ENCODE measurements around the gene LRIG1. TPM values are rescaled to one million over a fixed set of nuclear protein-coding genes. Genes with fewer than 3 reads are reported as not detected.

The LRIG1 gene
- total RNA-seq, 4 donors from 2014 or later = 48.6 to 58.6 (median 52.5) TPM

DNA sequence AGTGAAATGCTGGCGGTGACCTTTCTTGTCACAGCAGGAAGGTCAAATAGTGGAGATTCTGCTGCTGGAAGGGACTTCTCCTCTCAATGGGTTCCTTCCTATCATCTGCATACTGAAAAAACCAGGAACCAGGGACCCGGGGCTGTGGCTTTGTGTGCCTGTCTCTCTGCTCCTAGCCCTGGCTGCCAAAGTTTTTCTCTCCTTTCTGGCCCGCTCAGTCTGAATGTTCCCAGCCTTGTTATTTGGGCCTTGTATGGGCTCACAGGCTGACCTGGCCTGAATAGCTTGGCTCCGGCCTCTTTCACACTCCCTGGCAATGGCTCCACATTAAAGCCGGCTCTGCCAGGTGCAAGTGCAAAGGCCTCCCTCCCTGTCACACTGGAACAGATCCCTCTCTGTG lies 94.7 kb downstream of the LRIG1 start:
- H3K9me3 ChIP-seq = no peaks in the 10 kb centered on the region
- no peak for DNase-seq (ENCODE audit: low spot score in 2 of 2)
- WGBS, 2 donors = 58 to 65% methylated on average over 5 of the region's 5 CpGs
- peaks cover 0 to 78% (median 28%) of the 10 kb centered on the region in 4 donors for H3K4me1 ChIP-seq
- TF ChIP-seq, protein P1, sequence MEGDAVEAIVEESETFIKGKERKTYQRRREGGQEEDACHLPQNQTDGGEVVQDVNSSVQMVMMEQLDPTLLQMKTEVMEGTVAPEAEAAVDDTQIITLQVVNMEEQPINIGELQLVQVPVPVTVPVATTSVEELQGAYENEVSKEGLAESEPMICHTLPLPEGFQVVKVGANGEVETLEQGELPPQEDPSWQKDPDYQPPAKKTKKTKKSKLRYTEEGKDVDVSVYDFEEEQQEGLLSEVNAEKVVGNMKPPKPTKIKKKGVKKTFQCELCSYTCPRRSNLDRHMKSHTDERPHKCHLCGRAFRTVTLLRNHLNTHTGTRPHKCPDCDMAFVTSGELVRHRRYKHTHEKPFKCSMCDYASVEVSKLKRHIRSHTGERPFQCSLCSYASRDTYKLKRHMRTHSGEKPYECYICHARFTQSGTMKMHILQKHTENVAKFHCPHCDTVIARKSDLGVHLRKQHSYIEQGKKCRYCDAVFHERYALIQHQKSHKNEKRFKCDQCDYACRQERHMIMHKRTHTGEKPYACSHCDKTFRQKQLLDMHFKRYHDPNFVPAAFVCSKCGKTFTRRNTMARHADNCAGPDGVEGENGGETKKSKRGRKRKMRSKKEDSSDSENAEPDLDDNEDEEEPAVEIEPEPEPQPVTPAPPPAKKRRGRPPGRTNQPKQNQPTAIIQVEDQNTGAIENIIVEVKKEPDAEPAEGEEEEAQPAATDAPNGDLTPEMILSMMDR (IDR thresholded peaks at IDR 0.05) = no peak
- TF ChIP-seq EP300 (IDR thresholded peaks at IDR 0.05) = no peak
- no peak for TF ChIP-seq POLR2A (IDR thresholded peaks at IDR 0.05)
- peaks cover 0 to 56% (median 5%) of the 10 kb centered on the region in 3 donors for H3K36me3 ChIP-seq
- no peak overlapping the region for H3K4me3 ChIP-seq
- no peaks in the 10 kb centered on the region for H3K27me3 ChIP-seq
- peak overlapping the region in 1 of 4 donors; percentile 58 for H3K27ac ChIP-seq

DNA sequence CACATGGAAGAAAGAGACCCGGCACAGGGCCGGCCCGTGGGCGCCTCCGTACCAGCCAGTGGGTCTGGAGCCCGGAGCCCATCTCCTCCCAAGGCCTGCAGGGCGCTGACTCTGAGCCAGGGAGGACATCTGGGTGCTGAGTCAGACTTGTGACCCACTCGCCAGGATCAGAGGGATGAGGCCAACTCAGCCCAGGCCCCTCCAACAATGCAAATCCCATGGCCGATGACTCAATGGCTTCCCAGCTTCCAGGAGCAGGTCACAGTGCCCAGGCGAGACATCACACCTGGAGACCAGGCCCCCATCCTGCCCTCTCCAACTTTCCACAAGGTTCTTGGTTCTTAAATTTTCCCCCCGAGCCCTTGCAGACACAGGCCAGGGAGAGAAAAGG lies 95.1 kb downstream of the LRIG1 start:
- Histone ChIP-seq H3K4me1 (peaks cover 0 to 83% (median 30%) of the 10 kb centered on the region in 4 donors), H3K27me3 (no peaks in the 10 kb centered on the region), H3K36me3 (peaks cover 0 to 51% (median 5%) of the 10 kb centered on the region in 3 donors), H3K27ac (peak overlapping the region in 1 of 4 donors; percentile 58), H3K9me3 (no peaks in the 10 kb centered on the region), H3K4me3 (no peak overlapping the region)
- no peak for DNase-seq (ENCODE audit: low spot score in 2 of 2)
- TF ChIP-seq POLR2A (IDR thresholded peaks at IDR 0.05) (no peak), EP300 (IDR thresholded peaks at IDR 0.05) (no peak)
- TF ChIP-seq, protein P1 (IDR thresholded peaks at IDR 0.05) = no peak
- WGBS, 2 donors = 83 to 84% methylated on average over 9 to 11 of the region's 11 CpGs

DNA sequence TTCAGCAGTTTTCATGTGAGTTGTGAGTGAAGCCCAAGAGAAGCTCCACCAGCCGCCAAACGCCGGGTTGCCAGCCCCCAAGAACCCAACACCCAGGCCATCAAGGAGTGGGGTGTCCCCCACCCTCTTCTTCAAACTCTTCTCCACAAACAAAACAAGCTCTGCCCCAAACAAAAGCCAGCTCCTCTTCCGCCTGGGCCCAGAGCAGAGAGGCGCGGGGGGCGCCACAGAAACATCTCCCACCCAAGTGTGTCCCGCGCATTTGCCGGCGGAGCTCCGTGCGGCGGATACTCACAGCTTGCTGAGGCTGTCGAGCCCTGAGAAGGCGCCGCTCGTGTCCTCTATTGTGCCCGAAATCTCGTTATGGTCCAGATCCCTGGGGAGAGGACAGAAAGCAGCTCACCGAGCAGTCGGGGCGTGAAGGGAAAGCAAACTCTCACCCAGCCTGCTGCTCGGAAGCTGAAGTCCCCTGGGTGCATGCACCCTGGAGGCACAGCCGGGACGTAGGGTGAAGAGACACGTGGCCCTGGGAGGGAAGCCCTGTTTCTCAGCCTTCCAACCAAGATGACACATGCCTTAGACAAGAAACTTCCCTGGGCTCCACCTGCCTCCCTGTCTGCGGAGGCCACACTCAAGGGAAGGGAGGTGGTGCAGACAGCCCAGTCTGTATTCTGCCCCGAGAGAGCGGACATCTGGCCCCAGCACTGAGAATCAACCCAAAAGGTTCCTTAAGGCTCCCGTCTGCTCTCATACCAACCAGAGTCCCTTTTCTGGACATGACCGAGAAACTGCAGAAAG lies 95.7 kb downstream of the LRIG1 start:
- no peaks in the 10 kb centered on the region for H3K27me3 ChIP-seq
- H3K4me3 ChIP-seq = no peak overlapping the region
- no peaks in the 10 kb centered on the region for H3K9me3 ChIP-seq
- TF ChIP-seq POLR2A (IDR thresholded peaks at IDR 0.05) (no peak), EP300 (IDR thresholded peaks at IDR 0.05) (no peak)
- TF ChIP-seq, protein P1 (IDR thresholded peaks at IDR 0.05) = no peak
- peaks cover 0 to 45% (median 3%) of the 10 kb centered on the region in 3 donors for H3K36me3 ChIP-seq
- no peak for DNase-seq (ENCODE audit: low spot score in 2 of 2)
- H3K4me1 ChIP-seq = peaks cover 0 to 89% (median 35%) of the 10 kb centered on the region in 4 donors
- WGBS, 2 donors = 91 to 93% methylated on average over 24 to 32 of the region's 32 CpGs
- no peak overlapping the region for H3K27ac ChIP-seq

DNA sequence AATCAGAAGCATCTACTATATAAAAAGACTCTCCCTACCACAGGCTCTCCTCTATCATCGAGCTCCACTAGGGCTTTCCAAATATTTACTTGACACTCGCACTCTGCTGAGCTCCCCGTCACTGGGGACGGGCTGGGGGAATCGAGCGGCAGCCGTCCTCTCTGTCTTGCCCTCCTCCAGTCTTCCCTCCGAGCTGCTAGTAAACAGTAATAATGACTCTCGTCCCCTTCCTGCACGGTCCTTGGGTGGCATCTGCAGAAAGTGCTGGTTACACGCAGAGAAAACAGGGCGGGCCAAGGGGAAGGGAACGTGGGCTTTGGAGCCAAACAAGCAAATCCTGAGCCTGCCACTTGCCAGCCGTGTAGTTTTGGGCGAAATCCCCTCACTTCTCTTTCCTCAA lies 96.6 kb downstream of the LRIG1 start:
- TF ChIP-seq POLR2A (IDR thresholded peaks at IDR 0.05) (no peak), EP300 (IDR thresholded peaks at IDR 0.05) (no peak)
- TF ChIP-seq, protein P1 (IDR thresholded peaks at IDR 0.05) = no peak
- H3K9me3 ChIP-seq = no peaks in the 10 kb centered on the region
- H3K4me1 ChIP-seq = peaks cover 0 to 89% (median 36%) of the 10 kb centered on the region in 4 donors

DNA sequence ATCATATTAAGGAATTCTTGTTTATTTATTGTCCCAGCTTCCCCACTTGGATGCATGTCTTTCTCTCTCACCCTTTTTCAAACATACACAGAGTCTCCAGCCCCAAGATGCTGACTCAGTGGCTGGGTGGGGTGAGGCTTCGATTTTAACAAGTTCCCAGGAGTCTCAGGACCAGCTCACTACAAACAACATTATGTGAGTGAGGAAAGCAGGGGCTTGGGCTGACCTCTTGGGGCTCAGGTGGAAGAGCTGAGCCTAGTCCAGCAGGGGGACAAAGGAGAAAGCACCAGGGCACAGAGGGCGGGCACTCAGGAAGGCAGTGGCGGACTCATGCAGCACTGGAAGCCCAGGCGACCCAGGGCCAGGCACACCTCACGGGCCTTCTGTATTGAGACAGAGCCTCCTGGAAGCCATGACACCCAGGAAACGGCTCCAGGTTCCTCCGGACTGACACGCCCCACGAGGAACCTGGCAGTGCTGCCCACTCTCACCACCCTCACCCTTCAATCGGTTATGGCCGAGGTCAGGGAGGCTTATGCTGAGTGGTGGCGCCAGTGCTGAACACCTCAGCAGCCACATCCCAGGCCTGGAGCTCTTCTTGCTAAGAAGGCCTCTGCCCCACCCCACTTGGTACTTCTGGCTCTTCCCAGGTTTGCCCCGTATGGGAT lies 97.4 kb downstream of the LRIG1 start:
- WGBS, 2 donors = 70 to 79% methylated on average over 11 to 13 of the region's 13 CpGs
- DNase-seq (ENCODE audit: low spot score in 2 of 2) = no peak
- peak overlapping the region in 2 of 4 donors; percentile 70 to 79 for H3K27ac ChIP-seq
- no peak for TF ChIP-seq POLR2A (IDR thresholded peaks at IDR 0.05)
- TF ChIP-seq EP300 (IDR thresholded peaks at IDR 0.05) = no peak
- TF ChIP-seq, protein P1 (IDR thresholded peaks at IDR 0.05) = no peak
- peaks cover 0 to 86% (median 35%) of the 10 kb centered on the region in 4 donors for H3K4me1 ChIP-seq
- peaks cover 0 to 39% (median 0%) of the 10 kb centered on the region in 3 donors for H3K36me3 ChIP-seq
- H3K27me3 ChIP-seq = no peaks in the 10 kb centered on the region
- no peak overlapping the region for H3K4me3 ChIP-seq
- H3K9me3 ChIP-seq = no peaks in the 10 kb centered on the region

More for the DNA sequence above, 96.6 kb downstream of the LRIG1 start:
- Histone ChIP-seq H3K27me3 (no peaks in the 10 kb centered on the region), H3K36me3 (peaks cover 0 to 36% (median 0%) of the 10 kb centered on the region in 3 donors), H3K4me3 (no peak overlapping the region), H3K27ac (peak overlapping the region in 1 of 4 donors; percentile 79)
- DNase-seq (ENCODE audit: low spot score in 2 of 2) = no peak
- WGBS, 2 donors = 54 to 59% methylated on average over 15 of the region's 15 CpGs

Data from tibial nerve (tissue), 4 donors.